ENCODE data around the gene TMEM252.

TMEM252 gene, protein sequence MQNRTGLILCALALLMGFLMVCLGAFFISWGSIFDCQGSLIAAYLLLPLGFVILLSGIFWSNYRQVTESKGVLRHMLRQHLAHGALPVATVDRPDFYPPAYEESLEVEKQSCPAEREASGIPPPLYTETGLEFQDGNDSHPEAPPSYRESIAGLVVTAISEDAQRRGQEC

DNA sequence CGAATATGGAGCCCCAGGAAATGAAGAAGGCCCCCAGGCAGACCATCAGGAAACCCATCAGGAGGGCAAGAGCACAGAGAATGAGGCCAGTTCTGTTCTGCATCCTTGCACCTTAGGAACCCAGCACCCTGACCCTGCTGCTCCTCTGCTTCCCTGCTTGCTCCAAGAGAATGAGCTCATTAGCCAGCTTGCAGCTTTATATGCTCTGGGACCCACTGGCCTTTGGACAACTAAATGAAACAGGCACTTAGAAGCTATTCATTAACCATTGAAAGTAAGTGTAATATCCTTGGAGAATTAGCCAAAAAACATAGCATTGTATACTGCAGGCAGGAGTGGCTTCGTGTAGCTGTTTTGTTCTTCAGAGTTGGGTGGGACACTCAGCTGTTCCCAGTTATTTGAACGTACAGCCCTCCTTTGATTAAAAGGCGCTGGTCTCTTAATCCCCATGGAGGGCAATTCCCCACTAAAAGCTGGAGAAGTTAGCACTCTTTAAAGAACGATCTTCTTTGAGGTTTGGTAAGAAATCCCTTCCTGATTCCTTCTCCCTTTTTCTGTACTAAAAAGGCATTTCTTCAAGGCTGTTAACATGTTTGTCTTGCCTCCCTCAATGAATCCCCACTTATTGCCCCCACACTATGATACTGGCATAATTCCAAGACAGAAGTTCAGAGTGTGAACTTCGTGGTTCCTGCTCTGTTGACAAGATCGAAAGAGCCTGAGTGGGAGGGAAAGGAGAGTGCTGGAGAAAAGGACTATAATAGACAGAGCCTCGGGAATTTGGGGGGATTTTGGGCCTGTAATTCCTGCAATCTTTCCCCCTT, at the start of gene TMEM252:
Gene TMEM252, minus strand, starts transcription at position 172 of the 824 bp plus-strand sequence. Its CDS starts 69 bp downstream, at position 103.
- no peak for DNase-seq

DNA sequence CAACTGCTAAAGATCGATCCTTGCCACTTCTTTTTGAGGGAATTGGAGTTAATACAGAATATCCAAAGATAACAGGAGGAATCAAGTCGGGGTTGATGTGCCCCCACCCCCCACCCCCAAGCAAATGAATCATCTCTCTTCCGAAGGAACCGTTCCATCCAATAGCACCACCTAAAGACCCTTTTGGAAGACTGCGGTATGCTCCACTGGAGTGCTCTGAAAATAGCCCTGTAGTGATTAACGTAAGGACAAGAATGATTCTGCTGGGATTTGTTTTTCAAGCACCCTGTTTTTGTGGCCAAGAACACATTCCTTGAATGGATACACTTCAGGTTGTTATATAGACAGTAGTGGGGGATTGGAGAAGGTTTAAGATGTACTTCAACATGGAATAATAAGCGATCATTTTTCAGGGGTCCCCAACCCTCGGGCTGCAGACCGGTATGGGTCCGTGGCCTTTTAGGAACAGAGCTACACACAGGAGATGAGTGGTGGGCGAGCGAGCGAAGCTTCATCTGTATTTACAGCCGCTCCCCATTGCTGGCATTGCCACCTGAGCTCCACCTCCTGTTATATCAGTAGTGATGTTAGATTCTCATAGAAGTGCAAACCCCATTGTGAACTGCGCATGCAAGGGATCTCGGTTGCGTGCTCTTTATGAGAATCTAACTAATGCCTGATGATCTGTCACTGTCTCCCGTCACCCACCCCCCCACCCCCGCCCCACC, 44.5 kb upstream of the TMEM252 start:
- no peak for DNase-seq

DNA sequence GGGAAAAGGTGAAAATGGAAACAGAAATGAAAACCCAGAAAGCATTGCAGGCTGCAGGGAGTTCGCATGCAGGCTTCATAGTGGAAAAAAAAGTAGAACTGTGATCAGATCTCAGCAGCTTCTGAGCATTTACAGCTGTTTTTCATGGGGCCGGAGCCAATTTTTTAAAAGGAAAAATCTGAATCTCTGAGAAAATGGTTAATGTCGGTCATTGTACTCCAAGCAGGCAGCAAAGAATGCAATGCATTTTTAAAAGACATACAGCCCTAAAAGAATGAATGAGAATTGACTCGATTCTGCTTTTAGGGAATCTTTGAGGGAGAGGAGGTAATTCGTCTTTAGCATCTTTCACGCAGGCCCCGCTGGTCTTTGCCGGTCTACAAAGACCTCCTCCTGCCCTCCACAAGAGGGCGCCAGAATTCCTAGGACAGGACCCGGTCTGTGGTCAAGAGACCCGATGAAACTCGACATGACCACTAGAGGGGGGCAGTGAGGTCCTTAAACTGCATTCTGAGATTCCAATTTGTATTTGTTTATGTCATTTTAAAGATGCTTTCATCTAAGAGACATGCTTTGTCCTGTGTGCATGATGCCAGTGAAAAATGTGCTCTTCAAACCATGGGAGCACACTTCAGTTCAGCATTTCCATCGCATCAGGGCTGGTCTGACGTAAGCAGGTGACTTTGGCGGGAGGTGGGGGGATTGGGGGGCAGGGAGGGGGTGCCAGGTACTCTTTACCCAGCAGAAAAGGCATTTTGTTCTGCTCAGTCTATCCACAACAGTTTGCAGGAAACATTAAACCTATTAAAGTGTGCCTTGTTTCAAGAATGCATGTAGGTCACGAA, 43.7 kb upstream of the TMEM252 start:
- DNase-seq: peak; percentile 80 to 86

DNA sequence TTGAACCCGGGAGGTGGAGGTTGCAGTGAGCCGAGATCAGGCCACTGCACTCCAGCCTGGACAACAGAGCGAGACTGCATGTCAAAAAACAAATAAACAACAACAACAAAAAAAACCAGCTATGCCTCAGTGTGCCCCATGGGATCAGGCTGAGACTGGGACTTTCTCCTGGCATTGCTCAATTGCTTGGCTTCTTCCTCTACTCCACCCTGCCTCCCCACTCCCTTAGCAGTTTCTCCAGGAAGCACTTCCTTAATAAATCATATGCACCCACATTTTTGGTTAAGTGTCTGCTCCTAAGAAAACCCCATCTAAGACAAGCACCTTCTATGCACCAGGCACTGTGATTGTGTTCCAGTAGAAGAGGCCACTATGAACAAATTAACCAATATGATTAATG, 41.0 kb upstream of the TMEM252 start:
- no peak for DNase-seq

DNA sequence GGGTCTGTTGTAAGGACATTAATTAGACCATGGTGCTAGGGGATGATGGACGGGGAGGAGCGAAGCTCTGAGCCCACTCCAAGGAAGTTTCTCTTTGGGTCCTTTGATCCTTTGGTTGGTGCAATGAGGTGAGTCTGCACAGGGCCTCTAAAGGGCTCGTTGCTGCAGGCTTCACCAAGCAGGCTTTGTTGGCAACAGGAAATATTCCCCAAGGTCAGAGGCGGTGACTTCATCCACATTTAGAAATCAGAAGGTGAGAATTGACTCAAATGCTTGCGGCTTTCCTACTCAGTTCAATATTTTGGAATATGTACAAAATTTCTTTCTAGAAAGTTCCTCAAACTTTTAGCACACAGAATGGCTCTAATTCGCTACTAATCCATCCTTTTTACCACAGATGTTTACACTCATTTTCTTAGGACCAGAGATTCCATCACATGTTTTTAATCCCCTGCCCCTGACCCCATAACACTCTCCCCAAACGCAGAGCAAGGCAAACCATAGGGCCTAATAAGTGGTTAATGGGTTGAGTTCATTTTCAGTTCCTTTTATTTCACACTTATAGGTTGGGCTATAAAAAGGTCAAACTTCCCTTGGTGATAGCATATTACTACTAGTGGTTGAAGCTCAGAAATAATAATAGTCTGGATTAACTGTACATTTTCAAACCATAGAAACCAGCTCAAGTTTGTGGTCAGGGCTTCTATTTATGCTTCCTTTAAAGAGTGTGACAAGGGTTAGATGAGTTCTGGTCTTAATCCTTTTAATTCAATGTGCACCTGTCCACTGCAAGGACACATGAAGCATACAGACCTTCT, 37.3 kb upstream of the TMEM252 start:
- no peak for DNase-seq

DNA sequence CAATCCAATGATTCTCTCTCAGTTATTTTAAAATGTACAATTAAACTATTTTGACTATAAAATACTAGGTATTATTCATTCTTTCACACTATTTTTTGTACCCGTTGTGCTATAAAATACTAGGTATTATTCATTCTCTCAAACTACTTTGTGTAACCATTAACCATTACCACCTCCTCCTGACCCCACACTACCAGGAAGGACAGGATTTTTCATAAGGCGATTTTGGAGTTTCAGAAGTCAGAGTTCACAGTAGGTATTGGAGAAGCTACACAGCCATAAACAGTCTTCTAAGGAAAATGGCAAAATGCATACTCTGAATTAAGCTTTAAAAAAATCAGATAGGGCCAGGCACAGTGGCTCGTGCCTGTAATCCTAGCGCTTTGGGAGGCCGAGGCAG, 35.1 kb upstream of the TMEM252 start:
- no peak for DNase-seq

DNA sequence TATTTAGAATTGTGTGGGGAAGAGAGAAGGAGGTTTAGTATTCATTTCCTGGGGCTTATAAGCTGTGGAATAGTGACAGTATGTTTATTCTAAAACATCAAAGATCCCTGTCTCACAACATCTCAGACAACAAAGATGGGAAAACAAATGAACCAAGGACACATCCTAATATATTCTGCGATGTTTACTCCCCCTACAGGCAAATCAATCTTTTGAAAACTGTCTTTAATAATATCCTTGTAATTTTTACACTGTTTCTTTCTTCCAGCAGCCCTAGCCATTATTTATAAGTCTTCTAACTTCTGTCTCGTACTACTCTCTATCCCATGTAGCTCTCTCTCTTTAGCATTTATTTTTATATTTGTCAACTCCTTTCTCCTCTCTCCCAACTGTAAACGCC, 33.5 kb upstream of the TMEM252 start:
- DNase-seq: no peak

DNA sequence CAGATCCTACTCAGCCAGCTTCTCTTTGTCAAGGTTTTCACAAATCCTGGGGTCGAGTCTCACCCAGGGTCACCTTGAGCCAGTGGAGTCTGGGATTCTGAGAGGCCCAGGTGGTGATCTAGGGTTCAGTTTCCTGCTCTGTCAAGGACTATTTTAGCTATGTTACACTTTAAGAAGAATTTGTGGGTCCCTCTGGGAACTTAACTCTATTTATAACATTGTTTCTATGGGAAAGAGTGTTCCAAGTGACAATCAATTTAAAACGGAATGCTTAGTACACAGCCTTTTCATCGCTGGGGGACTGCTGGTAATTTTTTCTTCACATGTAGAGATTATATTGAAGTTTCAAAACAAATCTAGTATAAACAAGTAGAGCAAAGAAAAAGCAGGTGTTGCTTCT, 26.9 kb upstream of the TMEM252 start:
- DNase-seq: no peak

DNA sequence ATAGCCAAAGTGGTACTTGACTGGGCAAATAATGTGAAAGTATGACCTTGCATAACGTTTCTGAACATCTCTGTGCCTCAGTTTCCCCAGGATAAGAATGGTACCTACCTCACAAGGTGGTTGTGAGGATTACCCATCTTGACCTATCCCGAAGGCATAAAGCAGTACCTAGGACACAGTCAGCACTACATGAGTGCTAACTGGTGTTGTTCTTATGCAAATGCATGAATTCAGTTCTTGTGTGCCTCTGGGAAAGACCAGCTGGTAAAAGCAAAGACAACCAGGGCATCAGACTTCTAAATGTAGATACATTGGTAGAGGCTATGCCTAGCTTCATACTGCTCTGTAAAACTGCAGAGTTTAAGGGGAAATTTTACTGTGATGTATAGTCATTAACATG, 21.8 kb upstream of the TMEM252 start:
- no peak for DNase-seq

DNA sequence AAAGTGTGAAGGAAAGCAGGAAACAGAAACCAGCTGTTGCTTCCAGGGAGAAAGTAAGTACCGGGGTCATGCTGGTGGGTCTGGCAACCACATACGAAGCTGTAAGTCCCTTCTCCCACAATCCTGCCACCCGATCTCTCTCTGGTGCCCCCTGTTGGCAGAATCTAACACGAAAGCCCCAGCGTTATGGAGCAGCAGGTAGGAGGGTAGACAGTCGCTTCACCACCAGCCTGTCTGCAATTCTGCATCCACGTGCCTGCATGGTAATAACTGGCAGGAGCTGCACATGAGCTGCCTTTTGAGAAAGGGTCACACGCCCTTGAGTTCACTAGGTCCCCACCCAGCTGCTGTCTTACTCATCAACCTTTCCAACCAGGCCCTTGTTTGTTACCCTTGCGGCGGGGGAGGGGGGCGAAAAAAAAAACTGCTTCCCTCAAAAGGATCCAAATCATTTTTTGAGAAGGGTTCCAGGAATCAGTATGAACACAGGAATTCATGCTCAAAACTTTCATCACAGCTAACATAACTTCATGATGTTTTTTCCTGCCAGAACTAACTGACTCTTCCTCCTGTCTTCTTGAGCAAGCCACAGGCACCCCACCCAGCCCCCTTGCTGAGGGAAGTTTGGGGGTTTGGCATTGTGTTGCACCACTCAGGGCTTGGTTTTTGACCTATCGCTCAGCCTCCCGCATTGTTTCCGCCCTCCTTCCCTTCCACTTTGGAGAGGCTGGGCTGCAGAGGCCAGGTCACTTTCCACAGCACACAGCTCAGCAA, 19.6 kb upstream of the TMEM252 start:
- peak; percentile 33 to 72 for DNase-seq

DNA sequence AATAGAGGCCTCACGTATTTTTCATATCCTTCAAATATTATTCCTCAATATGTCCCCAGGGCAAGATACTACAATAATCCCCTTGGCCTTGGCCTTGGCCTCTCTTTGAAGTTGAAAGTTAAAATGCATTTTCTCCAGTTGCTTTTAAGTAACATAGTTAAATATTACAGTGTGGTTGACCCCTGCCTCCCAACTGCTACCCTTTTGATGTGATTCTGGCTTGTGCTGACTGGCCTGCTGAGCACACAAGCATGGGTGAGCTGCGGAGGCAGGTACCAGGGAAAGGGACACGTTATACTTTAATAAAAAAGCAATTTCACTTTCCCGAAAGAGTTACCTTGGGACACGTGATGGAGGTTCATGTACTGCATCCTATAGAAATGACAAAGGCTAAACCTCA, 17.9 kb upstream of the TMEM252 start:
- DNase-seq: no peak

DNA sequence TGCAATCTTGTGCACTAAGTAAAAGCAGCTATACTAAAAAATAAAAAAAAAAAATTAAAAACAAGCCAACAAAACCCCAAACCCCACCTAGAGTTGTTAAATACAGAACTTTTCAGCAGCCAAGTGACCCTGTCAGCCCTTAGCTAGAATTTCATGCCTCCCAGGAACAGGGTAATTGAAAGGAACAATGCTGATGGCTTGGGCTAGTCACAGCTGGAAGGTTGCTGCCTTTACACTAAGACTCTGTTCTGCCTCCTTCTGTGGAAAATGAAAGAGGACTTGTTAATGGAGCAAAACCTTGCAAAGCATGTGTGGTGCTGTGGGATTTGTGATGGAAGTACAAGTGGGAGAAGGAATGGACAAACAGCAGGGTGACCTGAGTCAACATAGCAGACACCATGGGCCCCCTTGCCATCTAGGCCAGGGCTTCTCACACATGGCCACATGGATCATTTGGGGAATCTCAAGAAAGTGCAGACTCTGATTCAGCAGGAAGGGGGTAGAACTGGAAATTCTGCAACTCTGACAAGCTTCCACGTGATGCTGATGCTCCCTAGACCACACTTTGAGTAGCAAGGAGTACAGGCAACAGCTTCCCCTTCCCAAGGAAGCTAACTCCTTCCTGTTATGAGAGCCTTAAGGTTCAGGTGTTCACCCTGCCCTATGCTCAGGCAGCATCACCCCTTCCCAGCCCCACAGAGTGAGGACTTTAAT, 14.9 kb upstream of the TMEM252 start:
- DNase-seq: no peak

DNA sequence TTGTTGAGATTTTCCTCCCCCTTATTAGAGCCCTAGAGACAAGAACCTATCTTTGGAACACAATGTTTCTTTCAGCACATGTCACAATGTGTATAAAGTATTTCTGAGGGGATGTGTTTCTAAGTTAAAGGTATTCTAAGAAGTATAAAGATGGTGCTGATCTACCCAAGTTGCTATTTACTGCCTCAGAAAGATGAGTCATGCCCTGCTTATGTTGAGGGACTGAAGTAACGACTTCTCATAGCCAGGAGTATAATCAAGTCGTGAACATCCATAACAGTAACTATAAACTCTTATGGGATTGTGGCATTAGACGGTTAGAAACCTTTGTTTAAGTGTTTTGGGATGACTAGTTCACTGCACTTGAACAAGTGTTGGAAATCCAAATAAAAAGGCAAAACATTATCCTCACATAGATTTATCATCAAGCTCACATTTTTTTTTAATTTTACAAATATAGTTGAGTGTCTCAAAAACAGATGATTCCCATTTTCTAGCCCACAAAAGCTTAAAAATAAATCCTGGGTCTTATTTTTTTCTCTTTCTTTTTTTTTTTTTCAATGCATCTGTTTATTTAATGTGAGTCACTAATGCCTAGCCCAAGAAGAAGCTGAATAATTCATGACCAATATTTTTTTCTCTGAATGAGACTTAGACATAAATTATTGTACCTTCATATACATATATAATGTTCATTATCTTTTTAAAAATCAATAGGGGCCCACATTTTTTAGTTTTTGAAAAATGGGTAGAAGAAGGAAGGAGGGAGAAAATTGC, 12.2 kb upstream of the TMEM252 start:
- no peak for DNase-seq

DNA sequence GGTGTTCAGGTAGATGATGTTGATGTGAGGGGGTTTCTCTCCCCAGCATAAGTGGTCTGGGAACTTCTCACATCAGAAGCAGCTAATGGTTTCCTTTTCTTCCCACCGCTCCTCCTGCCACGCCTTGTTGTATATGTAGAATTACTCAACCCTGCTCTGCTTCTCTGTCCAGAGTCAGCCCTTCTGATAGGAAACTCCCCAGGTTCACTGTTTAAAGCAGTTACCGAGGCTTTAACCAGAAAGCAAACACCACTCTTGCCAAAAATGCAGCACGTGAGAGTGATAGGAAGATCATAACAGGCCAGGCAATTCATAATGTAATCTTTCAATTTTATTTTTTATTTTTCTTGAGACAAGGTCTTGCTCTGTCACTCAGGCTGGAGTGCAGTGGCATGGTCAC, 10.5 kb upstream of the TMEM252 start:
- no peak for DNase-seq

DNA sequence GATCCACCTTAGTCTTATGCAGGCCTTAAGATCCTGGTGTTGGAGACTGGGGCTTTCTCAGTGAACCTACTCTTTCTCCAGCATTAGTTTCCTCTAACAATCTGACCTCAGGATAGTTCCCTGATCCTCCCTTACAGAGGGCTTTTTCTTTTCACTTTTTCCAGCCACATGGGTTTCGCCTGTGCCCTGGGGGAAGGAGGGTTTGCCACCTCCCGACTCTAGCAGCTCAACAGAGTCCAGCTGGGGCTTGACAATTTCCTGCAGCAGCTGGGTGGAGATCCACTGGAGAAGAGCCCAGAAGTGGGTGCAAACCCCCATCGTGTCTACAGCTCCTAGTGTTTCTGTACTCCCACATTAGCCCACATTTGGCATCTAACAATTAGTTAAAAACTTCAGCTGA, 7.6 kb upstream of the TMEM252 start:
- no peak for DNase-seq

DNA sequence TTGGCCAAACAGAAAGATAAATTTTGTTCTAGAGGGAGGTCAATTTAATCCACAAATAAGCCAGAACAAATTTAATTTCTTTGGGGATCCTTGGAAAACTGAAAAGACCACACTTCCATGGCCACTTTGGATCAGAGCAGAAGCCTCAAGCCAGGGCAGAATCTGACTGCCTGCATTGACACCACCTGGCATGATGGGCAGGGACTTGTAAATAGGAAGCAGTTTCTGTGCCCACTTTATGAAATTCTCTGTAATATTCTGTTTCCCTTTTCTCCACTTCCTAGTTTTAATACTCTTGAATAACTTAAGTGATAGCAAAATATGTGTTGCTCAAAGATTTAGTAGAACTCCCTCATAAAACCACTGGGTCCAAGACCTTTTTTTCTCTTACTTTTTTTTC, 6.7 kb upstream of the TMEM252 start:
- DNase-seq: no peak

DNA sequence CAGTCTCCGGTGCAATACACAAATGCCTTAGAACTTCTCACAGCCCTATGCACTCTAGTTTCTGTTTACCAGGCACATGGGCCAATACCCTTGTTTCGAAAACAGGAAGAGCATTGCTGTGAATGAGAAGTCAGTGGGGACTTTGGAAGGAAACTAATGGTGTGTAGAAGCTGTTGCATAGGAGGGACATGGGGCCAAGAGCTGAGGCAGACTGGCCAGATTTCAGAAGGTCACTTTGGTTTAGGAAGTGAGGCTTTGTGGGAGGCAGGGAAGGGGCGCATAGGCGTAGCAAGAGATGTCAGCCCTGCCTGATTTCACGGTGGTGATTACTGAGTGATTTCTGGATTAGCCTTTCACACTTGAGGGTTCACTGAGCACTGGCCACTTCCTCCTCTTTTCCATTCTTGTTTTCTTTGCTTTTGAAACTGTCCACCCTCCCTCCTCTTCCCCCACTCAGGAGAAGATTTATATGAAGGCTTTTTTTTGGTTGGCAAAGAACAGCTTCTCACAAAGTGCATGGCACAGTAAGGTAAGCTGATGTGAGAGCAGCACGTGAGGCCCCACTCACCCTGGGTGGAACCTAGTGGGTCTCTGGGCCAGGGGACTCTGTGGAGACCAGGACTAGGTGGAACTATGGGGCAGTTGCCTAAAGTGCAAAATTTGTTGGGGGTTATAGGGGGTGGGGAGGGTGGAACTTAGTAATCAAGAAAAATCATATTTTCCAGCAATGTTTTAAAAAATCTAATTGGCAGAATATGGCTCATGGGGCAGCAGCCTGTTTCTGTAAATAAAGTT, 6.1 kb upstream of the TMEM252 start:
- DNase-seq: peak; percentile 16 to 35

DNA sequence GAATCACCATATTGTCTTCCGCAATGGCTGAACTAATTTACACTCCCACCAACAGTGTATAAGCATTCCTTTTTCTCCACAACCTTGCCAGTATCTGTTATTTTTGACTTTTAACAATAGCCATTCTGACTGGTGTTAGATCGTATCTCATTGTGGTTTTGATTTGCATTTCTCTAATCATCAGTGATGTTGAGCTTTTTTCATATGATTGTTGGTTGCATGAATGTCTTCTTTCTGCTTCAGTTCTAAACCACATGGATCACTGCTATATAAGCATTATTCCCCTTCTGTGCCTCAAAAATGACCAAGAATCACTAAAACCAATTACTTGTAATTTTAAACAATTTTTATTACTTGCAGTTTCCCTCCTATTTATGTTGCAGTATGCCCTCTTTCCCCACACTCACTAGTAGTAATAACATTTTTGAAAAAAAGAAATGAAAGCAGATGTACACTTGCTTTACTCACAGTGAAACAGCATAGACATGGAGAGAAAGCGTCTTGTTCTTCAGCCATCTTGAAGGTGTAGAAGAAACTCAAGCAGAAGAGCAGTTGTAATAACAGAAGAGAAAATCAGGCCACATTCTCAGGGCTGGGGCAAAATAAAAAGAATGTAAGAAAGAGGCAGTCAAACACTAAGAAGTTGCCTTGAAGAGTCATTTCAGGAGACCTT, 4.5 kb upstream of the TMEM252 start:
- no peak for DNase-seq
